HCT116 (cell line): ENCODE results near the gene MYBPC3. TPM values are rescaled to one million over a fixed set of nuclear protein-coding genes. Genes with fewer than 3 reads are reported as not detected.

Source experiments
- ATAC-seq: fragments of 200-7000 bp; cut with Tn5 transposase; 2 replicates; pipeline ENCODE4 v1.9.1; 2020; ENCODE audit warnings: mild to moderate bottlenecking, moderate library complexity
- BruUV-seq: library from RNA; stranded (reverse); fragments of 400-500 nt; replicated peaks from 2 replicates; lab custom pipeline; 2021; lab: Mats Ljungman, UMichigan
- CTCF ChIA-PET: fragments of 300-600 bp; sonication (Branson Sonifier 250); formaldehyde crosslinking; loops from one replicate; lab custom pipeline; 2021; ENCODE audit warnings: antibody characterized with exemption; lab: Charles Lee
- POLR2A ChIA-PET: fragments of 300-600, 350-600 bp; sonication (Branson Sonifier 250); formaldehyde crosslinking; loops from one replicate; lab custom pipeline; 2021; ENCODE audit warnings: antibody characterized with exemption; lab: Charles Lee
- RAD21 ChIA-PET, 2 experiments: fragments of 300-600 bp; sonication (Branson Sonifier 250); formaldehyde crosslinking; loops; one replicate each; lab custom pipeline; 2023; ENCODE audit warnings: low total read pairs in 2 of 2; ENCODE audit not compliant: uncharacterized antibody in 2 of 2, unreplicated experiment in 2 of 2, low non-redundant PET in 1 of 2; lab: Charles Lee
- DNase-seq: peaks from one replicate; pipeline ENCODE4 v3.0.0-alpha.2; 2010; ENCODE audit warnings: low read depth, low spot score
- H2AFZ ChIP-seq: fragments of 200-600 bp; shearing (Covaris generic), sonication (generic); 2 replicates; pipeline ENCODE4 v1.6.1; 2017; ENCODE audit warnings: low read depth, mixed run types, mixed read lengths, antibody characterized with exemption, low read length; ENCODE audit not compliant: poor library complexity, severe bottlenecking
- H3K27ac ChIP-seq: 2 replicates; pipeline ENCODE4 v1.5.1; 2012; ENCODE audit warnings: low read depth, low read length
- H3K27me3 ChIP-seq: fragments of 200-600 bp; sonication (generic); 2 replicates; pipeline ENCODE4 v1.6.1; 2016; ENCODE audit warnings: mixed run types, low read length, mixed read lengths; ENCODE audit not compliant: insufficient read depth
- H3K36me3 ChIP-seq, 2 experiments: fragments of 200-500 bp in 1 of 2; fragments of 200-600 bp in 1 of 2; sonication (Bioruptor generic) in 1 of 2; sonication (generic) in 1 of 2; 2 replicates each; pipeline versions ENCODE4 v1.5.1 to v1.6.1; 2014 to 2016; ENCODE audit warnings: low read length in 2 of 2, inconsistent platforms in 1 of 2, mixed read lengths in 1 of 2, mixed run types in 1 of 2; ENCODE audit not compliant: insufficient read depth in 2 of 2, control insufficient read depth in 1 of 2
- H3K4me1 ChIP-seq, 2 experiments: fragments of 200-600 bp in 1 of 2; sonication (generic) in 1 of 2; 2 replicates each; pipeline versions ENCODE4 v1.5.1 to v1.6.1; 2012 to 2017; ENCODE audit warnings: low read length in 2 of 2, inconsistent platforms in 1 of 2, mild to moderate bottlenecking in 1 of 2, mixed read lengths in 1 of 2, mixed run types in 1 of 2, moderate library complexity in 1 of 2; ENCODE audit not compliant: insufficient read depth in 2 of 2, control insufficient read depth in 1 of 2
- H3K4me2 ChIP-seq: fragments of 200-600 bp; sonication (generic); 2 replicates; pipeline ENCODE4 v1.6.1; 2017; ENCODE audit warnings: mixed run types, low read length, mixed read lengths
- H3K4me3 ChIP-seq, 2 experiments: fragments of 200-600 bp in 1 of 2; sonication (generic) in 1 of 2; replicated peaks in 1 of 2; 2 replicates each; pipeline ENCODE4 v1.5.1; 2011 to 2016; ENCODE audit warnings: low read length in 2 of 2, control low read depth in 1 of 2, low read depth in 1 of 2, mild to moderate bottlenecking in 1 of 2, mixed read lengths in 1 of 2, mixed run types in 1 of 2
- H3K79me2 ChIP-seq: fragments of 200-600 bp; sonication (generic); 2 replicates; pipeline ENCODE4 v1.6.1; 2017; ENCODE audit warnings: mild to moderate bottlenecking, mixed run types, low read length, moderate library complexity, mixed read lengths; ENCODE audit not compliant: insufficient read depth
- H3K9ac ChIP-seq: fragments of 200-600 bp; sonication (generic); 2 replicates; pipeline ENCODE4 v1.6.1; 2016; ENCODE audit warnings: low read length, mixed read lengths
- H3K9me2 ChIP-seq: fragments of 200-600 bp; sonication (generic), shearing (Covaris generic); 2 replicates; pipeline ENCODE4 v1.6.1; 2017; ENCODE audit warnings: mixed run types, mild to moderate bottlenecking, moderate library complexity; ENCODE audit not compliant: insufficient read depth
- H3K9me3 ChIP-seq, 2 experiments: fragments of 200-500 bp in 1 of 2; fragments of 200-600 bp in 1 of 2; sonication (Bioruptor generic) in 1 of 2; sonication (generic) in 1 of 2; 2 replicates each; pipeline ENCODE4 v1.6.1; 2014 to 2017; ENCODE audit warnings: low read length in 2 of 2, mixed read lengths in 2 of 2, inconsistent platforms in 1 of 2, low read depth in 1 of 2, mild to moderate bottlenecking in 1 of 2, mixed run types in 1 of 2, moderate library complexity in 1 of 2; ENCODE audit not compliant: control insufficient read depth in 1 of 2, insufficient read depth in 1 of 2
- H4K20me1 ChIP-seq: fragments of 200-600 bp; sonication (generic), shearing (Covaris generic); 2 replicates; pipeline ENCODE4 v1.6.1; 2017; ENCODE audit warnings: mixed run types, mild to moderate bottlenecking, moderate library complexity; ENCODE audit not compliant: insufficient read depth
- FOSL1 ChIP-seq: IDR thresholded peaks from 2 replicates; pipeline ENCODE4 v1.6.1; 2012; ENCODE audit warnings: low read depth
- REST ChIP-seq: IDR thresholded peaks from 2 replicates; pipeline ENCODE4 v1.6.1; 2012; ENCODE audit warnings: low read depth
- ZBTB33 ChIP-seq: IDR thresholded peaks from 2 replicates; pipeline ENCODE4 v1.6.1; 2011; ENCODE audit warnings: mild to moderate bottlenecking, low read length, moderate library complexity; ENCODE audit not compliant: insufficient replicate concordance; ENCODE audit errors: extremely low read depth
- intact Hi-C: fragments of 100-400 bp; cut with micrococcal nuclease; formaldehyde crosslinking; loops from 2 replicates; pipeline ENCODE4 v1.10.0; 2022
- total RNA-seq: library from RNA; stranded (reverse); gene quantifications from one replicate; pipeline ENCODE4 v1.2.1, GENCODE V29; 2021; ENCODE audit not compliant: unreplicated experiment

The MYBPC3 gene
- total RNA-seq, 1 experiment from 2014 or later, result 0.25 TPM

DNA sequence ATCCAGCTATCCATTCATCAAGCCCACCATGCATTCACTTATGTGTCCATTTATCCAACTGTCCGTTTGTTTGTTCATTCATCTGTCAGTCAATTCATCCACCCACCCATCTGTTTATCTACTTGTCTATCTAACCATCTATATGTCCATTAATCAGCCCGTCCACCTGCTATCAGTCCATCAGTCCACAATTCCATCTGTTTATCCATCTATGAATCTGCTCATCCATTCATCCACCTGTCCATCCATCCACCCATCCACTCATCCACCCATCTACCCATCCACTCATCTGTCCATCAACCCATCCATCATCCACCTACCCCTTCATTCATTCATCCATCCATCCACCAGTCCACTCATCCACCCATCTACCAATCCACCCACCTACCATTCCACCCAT, 26.8 kb upstream of the MYBPC3 start:
- no peak for TF ChIP-seq REST
- no peak for TF ChIP-seq FOSL1
- TF ChIP-seq ZBTB33, result no peak
- BruUV-seq, result no TSS peak
- ATAC-seq, result no peak
- no peak overlapping the region for H3K9ac ChIP-seq
- no peak for DNase-seq
- no peaks in the 10 kb centered on the region for H3K79me2 ChIP-seq
- peaks cover 8 to 21% of the 10 kb centered on the region in 2 experiments; a peak in 3 of 4 replicates for H3K4me1 ChIP-seq
- H3K9me2 ChIP-seq, result no peaks in the 10 kb centered on the region
- RAD21 ChIA-PET, result no interaction called here
- H2AFZ ChIP-seq, result no peak overlapping the region
- H3K27ac ChIP-seq, result no peak overlapping the region
- H3K27me3 ChIP-seq, result no peaks in the 10 kb centered on the region
- POLR2A ChIA-PET, result no interaction called here
- no peaks in the 10 kb centered on the region for H3K36me3 ChIP-seq
- intact Hi-C loops, result no loop called here
- H3K4me2 ChIP-seq, result no peak overlapping the region
- no peak overlapping the region for H3K4me3 ChIP-seq
- no peaks in the 10 kb centered on the region for H3K9me3 ChIP-seq
- no peaks in the 10 kb centered on the region for H4K20me1 ChIP-seq
- CTCF ChIA-PET, result no interaction called here
